Panc1 (cell line): ENCODE measurements around the gene ATP5F1D. TPM values are rescaled to one million over a fixed set of nuclear protein-coding genes. Genes with fewer than 3 reads are reported as not detected.

ENCODE experiments used
- ATAC-seq: fragments of 200-7000 bp; cut with Tn5 transposase; 2 replicates; pipeline ENCODE4 v1.9.1; 2020; ENCODE audit warnings: mild to moderate bottlenecking, moderate library complexity
- BruUV-seq: library from RNA; stranded (reverse); fragments of 400-500 nt; replicated peaks from 2 replicates; lab custom pipeline; 2021; lab: Mats Ljungman, UMichigan
- CTCF ChIA-PET: fragments of 300-600 bp; sonication (Branson Sonifier 250); formaldehyde crosslinking; loops from one replicate; lab custom pipeline; 2022; ENCODE audit warnings: antibody characterized with exemption; lab: Charles Lee
- POLR2A ChIA-PET: fragments of 300-600 bp; sonication (Branson Sonifier 250); formaldehyde crosslinking; loops from one replicate; lab custom pipeline; 2022; ENCODE audit warnings: antibody characterized with exemption; lab: Charles Lee
- DNase-seq: peaks from one replicate; pipeline ENCODE4 v3.0.0-alpha.2; 2010; ENCODE audit warnings: low read depth, low spot score
- H3K27ac ChIP-seq: 2 replicates; pipeline ENCODE4 v1.5.1; 2011; ENCODE audit warnings: mild to moderate bottlenecking, low read length, inconsistent platforms
- H3K27me3 ChIP-seq: fragments of 200-500 bp; sonication (Bioruptor generic); 2 replicates; pipeline ENCODE4 v1.6.0; 2014; ENCODE audit warnings: low read length, inconsistent platforms; ENCODE audit not compliant: control insufficient read depth, insufficient read depth
- H3K36me3 ChIP-seq: fragments of 200-500 bp; sonication (Bioruptor generic); 2 replicates; pipeline ENCODE4 v1.5.1; 2014; ENCODE audit warnings: inconsistent platforms, mild to moderate bottlenecking, low read length, moderate library complexity; ENCODE audit not compliant: control insufficient read depth, insufficient read depth
- H3K4me1 ChIP-seq: 2 replicates; pipeline ENCODE4 v1.5.1; 2011; ENCODE audit warnings: inconsistent platforms, mild to moderate bottlenecking, low read length, moderate library complexity; ENCODE audit not compliant: control insufficient read depth, insufficient read depth
- H3K4me3 ChIP-seq, 2 experiments: 2 replicates each; pipeline ENCODE4 v1.5.1; 2011 to 2012; ENCODE audit warnings: low read depth in 2 of 2, low read length in 2 of 2, mild to moderate bottlenecking in 2 of 2, inconsistent platforms in 1 of 2, moderate library complexity in 1 of 2
- H3K9me3 ChIP-seq: fragments of 200-500 bp; sonication (Bioruptor generic); 2 replicates; pipeline ENCODE4 v1.5.1; 2014; ENCODE audit warnings: low read depth, mild to moderate bottlenecking, inconsistent platforms, low read length, moderate library complexity; ENCODE audit not compliant: control insufficient read depth, insufficient read depth
- POLR2AphosphoS5 ChIP-seq: IDR thresholded peaks from 2 replicates; pipeline ENCODE4 v1.6.1; 2012; ENCODE audit warnings: mild to moderate bottlenecking, low read depth, low read length, moderate library complexity
- SIN3A ChIP-seq: IDR thresholded peaks from 2 replicates; pipeline ENCODE4 v1.6.1; 2012; ENCODE audit warnings: low read depth, mild to moderate bottlenecking, low read length, moderate library complexity, borderline replicate concordance; ENCODE audit not compliant: insufficient read depth
- TCF7L2 ChIP-seq: IDR thresholded peaks from 2 replicates; pipeline ENCODE4 v1.6.1; 2011; ENCODE audit warnings: mild to moderate bottlenecking, low read depth, low read length, inconsistent platforms
- in situ Hi-C: cut with HindIII; loops from 2 replicates; pipeline ENCODE4 v1.10.0; 2016; ENCODE audit warnings: low sequenced_read_pairs, low pct_unique_long_range_greater_than_20kb
- intact Hi-C: fragments of 100-400 bp; cut with micrococcal nuclease; formaldehyde crosslinking; loops from one replicate; pipeline ENCODE4 v1.10.0; 2022; ENCODE audit not compliant: unreplicated experiment
- total RNA-seq: library from RNA; stranded (reverse); gene quantifications from one replicate; pipeline ENCODE4 v1.2.1, GENCODE V29; 2021; ENCODE audit not compliant: unreplicated experiment
- TF ChIP-seq, protein P1 (sequence below), 2 experiments: IDR thresholded peaks; 2 replicates each; pipeline ENCODE4 v1.6.1; 2011 to 2012; ENCODE audit warnings: low read depth in 2 of 2, control low read depth in 1 of 2, low read length in 1 of 2, mild to moderate bottlenecking in 1 of 2, moderate library complexity in 1 of 2; ENCODE audit not compliant: insufficient read depth in 1 of 2
- TF ChIP-seq, protein P2 (sequence below): fragments of 450-650 bp; IDR thresholded peaks from 2 replicates; pipeline ENCODE4 v1.5.1; 2017; ENCODE audit warnings: mild to moderate bottlenecking

The ATP5F1D gene
- total RNA-seq, 1 experiment from 2014 or later: 218 TPM

DNA sequence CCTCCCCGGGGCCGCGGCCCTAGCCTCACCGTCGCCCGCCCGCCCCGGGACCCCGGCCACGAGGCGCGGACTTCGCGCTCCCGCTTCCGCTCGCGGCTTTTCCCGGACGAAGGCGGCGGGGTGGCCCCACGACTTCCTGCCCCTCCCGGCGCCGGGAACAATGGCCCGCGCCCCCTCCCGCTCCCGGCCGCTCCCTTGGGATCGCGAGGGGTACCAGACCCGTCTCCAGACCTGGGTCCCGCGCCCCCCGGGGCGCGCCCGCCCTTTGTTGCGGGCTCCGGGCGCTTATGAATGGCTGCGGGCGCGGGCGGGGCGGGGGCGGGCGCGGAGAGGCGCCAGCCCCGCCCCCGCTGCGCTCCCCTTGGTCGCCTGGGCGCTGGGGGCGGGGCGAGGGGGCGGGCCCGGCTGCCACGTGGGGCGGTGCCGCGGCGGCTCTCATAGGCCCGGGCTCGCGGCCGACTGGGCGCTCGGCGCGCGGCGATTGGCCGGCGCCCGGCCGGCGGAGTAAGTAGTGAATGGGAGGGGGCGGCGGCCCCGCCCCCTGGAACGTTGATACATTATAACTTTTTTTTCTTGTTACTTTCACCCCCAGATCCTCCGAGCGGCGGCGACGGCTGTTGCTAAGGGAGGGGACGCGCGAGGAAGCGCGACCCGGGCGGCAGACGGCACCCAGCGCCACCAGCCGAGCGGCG lies 7.9 kb downstream of the ATP5F1D start:
- H3K27ac ChIP-seq: peak overlapping the region; percentile 63; the same call in 1 of the 2 replicates
- DNase-seq (no peak), ATAC-seq (peak; percentile 49)
- peak overlapping the region; percentile 51 to 59 for H3K4me3 ChIP-seq
- no TSS peak for BruUV-seq
- intact Hi-C loops: no loop called here
- POLR2A ChIA-PET: no interaction called here
- H3K27me3 ChIP-seq: no peaks in the 10 kb centered on the region
- peaks cover 5% of the 10 kb centered on the region for H3K36me3 ChIP-seq
- no peaks in the 10 kb centered on the region for H3K9me3 ChIP-seq
- CTCF ChIA-PET: no interaction called here
- in situ Hi-C loops: no loop called here
- TF ChIP-seq POLR2AphosphoS5: peak; percentile 88
- TF ChIP-seq TCF7L2: no peak
- peaks cover 27% of the 10 kb centered on the region for H3K4me1 ChIP-seq

DNA sequence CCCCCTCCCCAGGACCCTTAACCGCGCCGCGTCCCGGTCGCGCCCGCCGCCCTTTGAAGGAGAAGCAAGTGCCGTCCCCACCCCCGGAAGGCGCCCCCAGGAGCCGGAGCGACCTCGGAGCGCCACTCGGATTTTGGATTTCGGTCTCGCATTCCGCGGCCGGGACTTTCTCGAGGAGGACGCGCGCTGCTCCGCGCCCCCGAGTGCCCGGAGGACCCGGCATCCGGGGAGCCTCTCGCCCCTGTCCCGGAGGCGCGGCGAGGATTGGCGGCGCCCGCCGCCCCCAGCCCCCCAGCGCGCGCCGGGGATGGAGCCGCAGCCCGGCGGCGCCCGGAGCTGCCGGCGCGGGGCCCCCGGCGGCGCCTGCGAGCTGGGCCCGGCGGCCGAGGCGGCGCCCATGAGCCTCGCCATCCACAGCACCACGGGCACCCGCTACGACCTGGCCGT lies 8.5 kb downstream of the ATP5F1D start:
- POLR2A ChIA-PET: no interaction called here
- CTCF ChIA-PET: no interaction called here

More for the DNA sequence above, 8.5 kb downstream of the ATP5F1D start:
- H3K9me3 ChIP-seq: no peaks in the 10 kb centered on the region
- TSS peak; percentile 68 for BruUV-seq
- TF ChIP-seq POLR2AphosphoS5 (no peak), SIN3A (no peak), TCF7L2 (0 out of 2 replicates have a peak, but pooled peaks have one; percentile 59)
- TF ChIP-seq, protein P1, sequence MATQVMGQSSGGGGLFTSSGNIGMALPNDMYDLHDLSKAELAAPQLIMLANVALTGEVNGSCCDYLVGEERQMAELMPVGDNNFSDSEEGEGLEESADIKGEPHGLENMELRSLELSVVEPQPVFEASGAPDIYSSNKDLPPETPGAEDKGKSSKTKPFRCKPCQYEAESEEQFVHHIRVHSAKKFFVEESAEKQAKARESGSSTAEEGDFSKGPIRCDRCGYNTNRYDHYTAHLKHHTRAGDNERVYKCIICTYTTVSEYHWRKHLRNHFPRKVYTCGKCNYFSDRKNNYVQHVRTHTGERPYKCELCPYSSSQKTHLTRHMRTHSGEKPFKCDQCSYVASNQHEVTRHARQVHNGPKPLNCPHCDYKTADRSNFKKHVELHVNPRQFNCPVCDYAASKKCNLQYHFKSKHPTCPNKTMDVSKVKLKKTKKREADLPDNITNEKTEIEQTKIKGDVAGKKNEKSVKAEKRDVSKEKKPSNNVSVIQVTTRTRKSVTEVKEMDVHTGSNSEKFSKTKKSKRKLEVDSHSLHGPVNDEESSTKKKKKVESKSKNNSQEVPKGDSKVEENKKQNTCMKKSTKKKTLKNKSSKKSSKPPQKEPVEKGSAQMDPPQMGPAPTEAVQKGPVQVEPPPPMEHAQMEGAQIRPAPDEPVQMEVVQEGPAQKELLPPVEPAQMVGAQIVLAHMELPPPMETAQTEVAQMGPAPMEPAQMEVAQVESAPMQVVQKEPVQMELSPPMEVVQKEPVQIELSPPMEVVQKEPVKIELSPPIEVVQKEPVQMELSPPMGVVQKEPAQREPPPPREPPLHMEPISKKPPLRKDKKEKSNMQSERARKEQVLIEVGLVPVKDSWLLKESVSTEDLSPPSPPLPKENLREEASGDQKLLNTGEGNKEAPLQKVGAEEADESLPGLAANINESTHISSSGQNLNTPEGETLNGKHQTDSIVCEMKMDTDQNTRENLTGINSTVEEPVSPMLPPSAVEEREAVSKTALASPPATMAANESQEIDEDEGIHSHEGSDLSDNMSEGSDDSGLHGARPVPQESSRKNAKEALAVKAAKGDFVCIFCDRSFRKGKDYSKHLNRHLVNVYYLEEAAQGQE (IDR thresholded peaks at IDR 0.05; ENCODE audit: insufficient read depth in 1 of 2, low read depth in 2 of 2, low read length in 1 of 2): no peak
- TF ChIP-seq, protein P2, sequence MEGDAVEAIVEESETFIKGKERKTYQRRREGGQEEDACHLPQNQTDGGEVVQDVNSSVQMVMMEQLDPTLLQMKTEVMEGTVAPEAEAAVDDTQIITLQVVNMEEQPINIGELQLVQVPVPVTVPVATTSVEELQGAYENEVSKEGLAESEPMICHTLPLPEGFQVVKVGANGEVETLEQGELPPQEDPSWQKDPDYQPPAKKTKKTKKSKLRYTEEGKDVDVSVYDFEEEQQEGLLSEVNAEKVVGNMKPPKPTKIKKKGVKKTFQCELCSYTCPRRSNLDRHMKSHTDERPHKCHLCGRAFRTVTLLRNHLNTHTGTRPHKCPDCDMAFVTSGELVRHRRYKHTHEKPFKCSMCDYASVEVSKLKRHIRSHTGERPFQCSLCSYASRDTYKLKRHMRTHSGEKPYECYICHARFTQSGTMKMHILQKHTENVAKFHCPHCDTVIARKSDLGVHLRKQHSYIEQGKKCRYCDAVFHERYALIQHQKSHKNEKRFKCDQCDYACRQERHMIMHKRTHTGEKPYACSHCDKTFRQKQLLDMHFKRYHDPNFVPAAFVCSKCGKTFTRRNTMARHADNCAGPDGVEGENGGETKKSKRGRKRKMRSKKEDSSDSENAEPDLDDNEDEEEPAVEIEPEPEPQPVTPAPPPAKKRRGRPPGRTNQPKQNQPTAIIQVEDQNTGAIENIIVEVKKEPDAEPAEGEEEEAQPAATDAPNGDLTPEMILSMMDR: no peak
- intact Hi-C loops: no loop called here
- ATAC-seq (no peak), DNase-seq (no peak)
- H3K4me1 ChIP-seq: peaks cover 27% of the 10 kb centered on the region
- H3K4me3 ChIP-seq: peak overlapping the region; percentile 59 to 68
- peak overlapping the region; percentile 63; the same call in 1 of the 2 replicates for H3K27ac ChIP-seq
- no peaks in the 10 kb centered on the region for H3K27me3 ChIP-seq
- in situ Hi-C loops: no loop called here
- H3K36me3 ChIP-seq: peaks cover 5% of the 10 kb centered on the region
